ENCODE measurements around the gene KAT7.

Gene KAT7

GRCh38 chr17:49815761-49816281 lies 27.3 kb downstream of the KAT7 start:
- no peak overlapping the region for H3K4me3 ChIP-seq (replicated peaks; ENCODE audit: insufficient read depth, low read length)
- TF ChIP-seq POLR2AphosphoS5 (IDR thresholded peaks at IDR 0.05; ENCODE audit: low read depth) (no peak), CTCF (IDR thresholded peaks at IDR 0.05; ENCODE audit: insufficient read depth, low read length) (no peak), SPI1 (IDR thresholded peaks at IDR 0.05; ENCODE audit: borderline replicate concordance, low read depth) (no peak), REST (IDR thresholded peaks at IDR 0.05; ENCODE audit: insufficient replicate concordance, low read depth) (no peak), GABPA (IDR thresholded peaks at IDR 0.05; ENCODE audit: low read depth) (no peak)
- no peak overlapping the region for H3K27ac ChIP-seq (replicated peaks)
- no peaks in the 10 kb centered on the region for H3K27me3 ChIP-seq (ENCODE audit: insufficient read depth, poor library complexity, severe bottlenecking)
- DNase-seq (ENCODE audit: low read depth in 1 of 2, low spot score in 1 of 2): no peak

GRCh38 chr17:49817993-49818392 lies 29.5 kb downstream of the KAT7 start:
- no peak for DNase-seq (ENCODE audit: low read depth in 1 of 2, low spot score in 1 of 2)
- no peaks in the 10 kb centered on the region for H3K27me3 ChIP-seq (ENCODE audit: insufficient read depth, poor library complexity, severe bottlenecking)
- no peak for TF ChIP-seq POLR2AphosphoS5 (IDR thresholded peaks at IDR 0.05; ENCODE audit: low read depth)
- no peak for TF ChIP-seq SPI1 (IDR thresholded peaks at IDR 0.05; ENCODE audit: borderline replicate concordance, low read depth)
- no peak for TF ChIP-seq GABPA (IDR thresholded peaks at IDR 0.05; ENCODE audit: low read depth)
- no peak for TF ChIP-seq REST (IDR thresholded peaks at IDR 0.05; ENCODE audit: insufficient replicate concordance, low read depth)
- H3K4me3 ChIP-seq (replicated peaks; ENCODE audit: insufficient read depth, low read length): no peak overlapping the region
- no peak overlapping the region for H3K27ac ChIP-seq (replicated peaks)

GRCh38 chr17:49819138-49819537 lies 30.7 kb downstream of the KAT7 start:
- no peak for DNase-seq (ENCODE audit: low read depth in 1 of 2, low spot score in 1 of 2)
- TF ChIP-seq POLR2AphosphoS5 (IDR thresholded peaks at IDR 0.05; ENCODE audit: low read depth): no peak
- no peak for TF ChIP-seq SPI1 (IDR thresholded peaks at IDR 0.05; ENCODE audit: borderline replicate concordance, low read depth)
- TF ChIP-seq REST (IDR thresholded peaks at IDR 0.05; ENCODE audit: insufficient replicate concordance, low read depth): no peak
- no peak for TF ChIP-seq CTCF (IDR thresholded peaks at IDR 0.05; ENCODE audit: insufficient read depth, low read length)
- TF ChIP-seq GABPA (IDR thresholded peaks at IDR 0.05; ENCODE audit: low read depth): no peak

More at GRCh38 chr17:49819138-49819537, 30.7 kb downstream of the KAT7 start:
- no peak overlapping the region for H3K27ac ChIP-seq (replicated peaks)
- no peak overlapping the region for H3K4me3 ChIP-seq (replicated peaks; ENCODE audit: insufficient read depth, low read length)
- H3K27me3 ChIP-seq (ENCODE audit: insufficient read depth, poor library complexity, severe bottlenecking): no peaks in the 10 kb centered on the region
